Activated CD4-positive, alpha-beta T cell treated with anti-CD3 and anti-CD28 coated beads for 4 hours (primary cell): ENCODE measurements around the gene AXIN1.
"Not testable (repeated sequence)": the region's sequence is repeated elsewhere in the genome, so short reads cannot be mapped to it uniquely, and the experiment has no call there.

Experiments used
- DNase-seq, 2 donors: peaks; one replicate each; pipeline ENCODE4 v3.0.0-alpha.2; 2020

Gene AXIN1, protein sequence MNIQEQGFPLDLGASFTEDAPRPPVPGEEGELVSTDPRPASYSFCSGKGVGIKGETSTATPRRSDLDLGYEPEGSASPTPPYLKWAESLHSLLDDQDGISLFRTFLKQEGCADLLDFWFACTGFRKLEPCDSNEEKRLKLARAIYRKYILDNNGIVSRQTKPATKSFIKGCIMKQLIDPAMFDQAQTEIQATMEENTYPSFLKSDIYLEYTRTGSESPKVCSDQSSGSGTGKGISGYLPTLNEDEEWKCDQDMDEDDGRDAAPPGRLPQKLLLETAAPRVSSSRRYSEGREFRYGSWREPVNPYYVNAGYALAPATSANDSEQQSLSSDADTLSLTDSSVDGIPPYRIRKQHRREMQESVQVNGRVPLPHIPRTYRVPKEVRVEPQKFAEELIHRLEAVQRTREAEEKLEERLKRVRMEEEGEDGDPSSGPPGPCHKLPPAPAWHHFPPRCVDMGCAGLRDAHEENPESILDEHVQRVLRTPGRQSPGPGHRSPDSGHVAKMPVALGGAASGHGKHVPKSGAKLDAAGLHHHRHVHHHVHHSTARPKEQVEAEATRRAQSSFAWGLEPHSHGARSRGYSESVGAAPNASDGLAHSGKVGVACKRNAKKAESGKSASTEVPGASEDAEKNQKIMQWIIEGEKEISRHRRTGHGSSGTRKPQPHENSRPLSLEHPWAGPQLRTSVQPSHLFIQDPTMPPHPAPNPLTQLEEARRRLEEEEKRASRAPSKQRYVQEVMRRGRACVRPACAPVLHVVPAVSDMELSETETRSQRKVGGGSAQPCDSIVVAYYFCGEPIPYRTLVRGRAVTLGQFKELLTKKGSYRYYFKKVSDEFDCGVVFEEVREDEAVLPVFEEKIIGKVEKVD

GRCh38 chr16:352547-353403 is at the start of gene AXIN1:
TSS of gene AXIN1 (minus strand) at chr16:352723. CDS start at chr16:347025, 5,698 bp downstream.
- peak; percentile 100 for DNase-seq

DNA sequence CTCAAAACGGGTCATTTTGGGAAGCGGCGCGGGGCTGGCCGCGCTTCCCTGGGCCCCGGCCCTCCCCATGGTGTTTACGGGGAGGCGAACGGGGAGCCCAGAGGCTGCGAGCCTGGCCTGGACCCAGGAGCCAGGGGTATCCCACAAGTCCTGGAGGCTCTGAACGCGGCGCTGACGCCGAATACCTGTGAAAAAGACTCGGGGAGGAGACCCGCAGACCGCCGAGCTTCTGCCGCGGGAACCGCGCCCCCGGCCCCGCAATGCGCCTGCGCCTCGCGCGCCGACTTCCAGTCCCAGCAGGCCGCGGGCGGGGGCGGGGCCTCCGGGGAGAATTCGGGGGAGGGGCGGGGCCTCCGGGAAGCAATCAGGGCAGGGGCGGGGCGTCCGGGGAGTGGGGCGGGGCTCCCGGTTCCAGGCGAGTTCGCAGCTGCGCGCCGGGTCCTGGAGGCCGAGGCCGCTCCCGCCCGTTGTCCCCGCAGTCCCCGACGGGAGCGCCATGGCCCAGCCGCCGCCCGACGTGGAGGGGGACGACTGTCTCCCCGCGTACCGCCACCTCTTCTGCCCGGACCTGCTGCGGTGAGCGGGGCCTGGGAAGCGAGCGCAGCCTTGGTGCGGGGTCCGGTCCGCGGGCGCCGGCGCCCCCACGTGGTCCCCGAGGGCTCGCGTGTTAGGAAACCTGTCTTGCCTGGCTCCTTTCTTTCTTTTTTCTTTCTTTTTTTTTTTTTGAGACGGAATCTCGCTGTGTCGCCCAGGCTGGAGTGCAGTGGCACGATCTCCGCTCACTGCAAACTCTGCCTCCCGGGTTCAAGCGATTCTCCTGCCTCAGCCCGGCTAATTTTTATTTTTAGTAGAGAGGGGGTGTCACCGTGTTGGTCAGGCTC is 49.2 kb upstream of the AXIN1 start, which contains the start of gene DECR2:
TSS of gene DECR2 (plus strand) at position 418 of the 881 bp plus-strand sequence. CDS start at position 497, 79 bp downstream.
- peak; percentile 99 for DNase-seq

- no peak for DNase-seq
Observed at GRCh38 chr16:400061-400591, 47.6 kb upstream of the AXIN1 start.

GRCh38 chr16:399340-400019 is 47.0 kb upstream of the AXIN1 start:
- DNase-seq, result no peak

DNA sequence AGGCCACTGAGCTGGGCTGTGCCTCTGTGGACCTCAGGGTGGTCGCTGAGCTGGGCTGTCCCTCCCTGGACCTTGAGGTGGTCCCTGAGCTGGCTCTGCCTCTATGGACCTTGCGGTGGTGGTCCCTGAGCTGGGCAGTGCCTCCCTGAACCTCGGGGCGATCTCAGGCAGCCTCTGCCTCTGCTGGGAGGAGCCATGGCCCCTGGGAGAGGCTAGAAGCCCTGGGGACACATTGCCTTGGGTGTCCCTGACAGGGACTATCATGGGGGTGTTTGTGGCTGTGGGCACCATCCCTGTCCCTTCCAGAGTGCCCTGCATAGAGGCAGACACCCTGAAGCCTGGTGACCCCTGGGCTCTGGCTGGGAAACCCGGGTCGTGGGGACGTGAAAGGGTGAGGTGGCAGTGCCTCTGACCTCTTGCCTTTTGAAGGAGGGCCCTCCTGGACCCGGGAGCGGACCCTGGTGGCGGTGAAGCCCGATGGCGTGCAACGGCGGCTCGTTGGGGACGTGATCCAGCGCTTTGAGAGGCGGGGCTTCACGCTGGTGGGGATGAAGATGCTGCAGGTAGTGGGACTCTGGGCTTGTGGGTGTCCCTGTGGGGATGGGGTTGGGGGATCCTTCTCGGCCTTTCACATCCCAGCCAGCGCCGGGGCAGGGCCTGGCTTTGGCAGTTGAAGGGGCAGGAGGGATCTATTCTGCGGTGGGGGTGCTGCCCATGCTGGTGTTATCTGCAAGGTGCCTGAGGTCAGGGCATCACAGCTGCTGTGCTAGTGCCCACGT is 46.2 kb upstream of the AXIN1 start:
- no peak for DNase-seq

GRCh38 chr16:397736-398332 is 45.3 kb upstream of the AXIN1 start:
- DNase-seq, result no peak

- no peak for DNase-seq
Observed at GRCh38 chr16:397135-397661, 44.7 kb upstream of the AXIN1 start, which contains the start of gene NME4. TSS of gene NME4 (plus strand) at chr16:397199. CDS start at chr16:397223, 24 bp downstream.

DNA sequence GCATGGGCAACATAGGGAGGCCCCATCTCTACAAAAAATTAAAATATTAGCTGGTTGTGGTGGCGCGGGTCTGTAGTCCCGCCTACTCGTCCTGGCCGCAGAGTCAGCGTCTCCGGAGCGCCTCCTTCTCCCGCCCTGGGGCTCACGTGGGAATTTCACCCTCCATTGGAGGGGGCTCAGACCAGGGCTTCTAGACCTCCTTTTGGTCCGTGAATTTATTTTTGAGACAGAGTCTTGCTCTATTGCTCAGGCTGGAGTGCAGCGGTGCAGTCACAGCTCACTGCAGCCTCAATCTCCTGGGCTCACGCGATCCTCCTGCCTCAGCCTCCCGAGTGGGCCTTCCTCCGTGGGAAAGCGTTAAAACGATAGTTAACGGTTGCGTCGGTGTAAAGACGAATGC is 44.1 kb upstream of the AXIN1 start:
- DNase-seq, result no peak

DNA sequence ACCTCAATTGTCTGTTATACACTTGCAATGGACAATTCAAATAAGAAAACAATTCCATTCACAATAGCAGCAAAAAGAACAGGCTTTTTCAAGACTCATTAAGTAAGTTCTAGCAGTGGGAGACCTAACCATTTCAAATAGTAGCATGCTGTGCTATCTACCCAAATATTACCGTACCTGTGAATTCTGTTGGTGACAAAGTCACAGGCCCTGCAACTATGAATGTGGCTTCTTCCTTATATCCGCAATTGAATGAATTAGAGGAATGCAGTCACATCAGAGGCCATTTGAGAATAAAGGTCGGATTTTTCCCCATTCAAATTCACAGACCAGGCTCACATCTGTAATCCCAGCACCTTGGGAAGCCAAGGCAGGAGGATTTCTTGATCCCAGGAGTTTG is 43.7 kb upstream of the AXIN1 start:
- DNase-seq, result no peak

- DNase-seq, result no peak
Observed at GRCh38 chr16:392450-393030, 40.0 kb upstream of the AXIN1 start.

- peak; percentile 66 to 77 for DNase-seq
Observed at GRCh38 chr16:391885-392335, 39.4 kb upstream of the AXIN1 start.

- no peak for DNase-seq
Observed at GRCh38 chr16:389352-389751, 36.8 kb upstream of the AXIN1 start.

DNA sequence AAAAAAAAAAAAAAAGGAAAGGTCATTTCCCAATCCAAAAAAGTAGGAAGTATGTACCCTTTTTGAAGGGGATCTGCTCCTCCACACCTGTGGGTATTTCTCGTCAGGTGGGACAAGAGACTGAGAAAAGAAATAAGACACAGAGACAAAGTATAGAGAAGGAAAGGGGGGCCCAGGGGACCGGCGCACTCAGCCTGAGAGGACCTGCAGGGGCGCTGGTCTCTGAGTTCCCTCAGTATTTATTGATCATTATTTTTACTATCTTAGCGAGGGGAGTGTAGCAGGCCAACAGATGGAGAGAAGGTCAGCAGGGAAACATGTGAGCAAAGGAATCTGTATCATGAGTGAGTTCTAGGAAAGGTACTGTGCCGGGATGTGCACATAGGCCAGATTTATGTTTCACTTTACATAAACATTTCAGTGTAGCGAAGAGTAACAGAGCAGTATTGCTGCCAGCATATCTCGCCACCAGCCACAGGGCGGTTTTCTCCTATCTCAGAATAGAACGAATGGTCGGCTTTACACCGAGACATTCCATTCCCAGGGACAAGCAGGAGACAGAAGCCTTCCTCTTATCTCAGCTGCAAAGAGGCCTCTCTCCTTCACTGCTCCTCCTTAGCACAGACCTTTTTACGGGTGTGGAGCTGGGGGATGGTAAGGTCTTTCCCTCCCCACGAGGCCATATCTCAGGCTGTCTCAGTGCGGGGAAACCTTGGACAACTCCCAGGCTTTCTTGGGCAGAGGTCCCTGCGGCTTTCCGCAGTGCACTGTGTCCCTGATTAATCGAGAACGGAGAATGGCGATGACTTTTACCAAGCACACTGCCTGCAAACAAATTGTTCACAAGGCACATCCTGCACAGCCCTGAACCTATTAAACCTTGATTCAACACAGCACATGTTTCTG is 35.5 kb upstream of the AXIN1 start:
- not testable (repeated sequence) for DNase-seq

GRCh38 chr16:386641-387156 is 34.2 kb upstream of the AXIN1 start:
- DNase-seq, result no peak

- peak; percentile 41 to 52 for DNase-seq
Observed at GRCh38 chr16:383326-384051, 31.0 kb upstream of the AXIN1 start.
